GM10266 (cell line): ENCODE measurements around the gene OR6C76.
"Not testable (repeated sequence)": the region's sequence is repeated elsewhere in the genome, so short reads cannot be mapped to it uniquely, and the experiment has no call there.

Source experiments
- DNase-seq: peaks from one replicate; pipeline ENCODE4 v3.0.0; 2012; ENCODE audit errors: extremely low spot score
- CTCF ChIP-seq: IDR thresholded peaks from 2 replicates; pipeline ENCODE4 v1.5.1; 2012; ENCODE audit warnings: mild to moderate bottlenecking, low read depth; ENCODE audit not compliant: control insufficient read depth, insufficient read depth; ENCODE audit errors: missing control alignments

Gene OR6C76

GRCh38 chr12:55416961-55417360 lies 9.1 kb upstream of the OR6C76 start:
- no peak for TF ChIP-seq CTCF
- no peak for DNase-seq

- DNase-seq = no peak
- no peak for TF ChIP-seq CTCF
Observed at GRCh38 chr12:55420307-55420962, 5.6 kb upstream of the OR6C76 start.

- TF ChIP-seq CTCF = no peak
- DNase-seq = no peak
Observed at GRCh38 chr12:55428331-55429243, 2.5 kb downstream of the OR6C76 start.

DNA sequence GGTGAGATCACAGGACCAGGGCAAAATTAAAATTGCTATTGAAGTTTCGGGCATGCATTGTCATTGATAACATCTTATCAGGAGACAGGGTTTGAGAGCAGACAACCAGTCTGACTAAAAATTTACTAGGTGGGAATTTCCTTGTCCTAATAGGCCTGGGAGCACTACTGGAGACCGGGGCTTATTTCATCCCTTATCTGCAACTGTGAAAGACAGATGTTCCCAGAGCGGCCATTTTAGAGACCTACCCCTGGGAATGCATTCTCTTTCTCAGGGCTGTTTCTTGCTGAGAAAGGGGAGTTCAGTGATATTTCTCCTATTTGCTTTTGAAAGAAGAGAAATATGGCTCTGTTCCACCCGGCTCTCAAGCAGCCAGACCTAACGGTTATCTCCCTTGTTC lies 15.2 kb downstream of the OR6C76 start:
- DNase-seq = not testable (repeated sequence)

GRCh38 chr12:55443776-55444175 lies 17.7 kb downstream of the OR6C76 start, which contains the start of gene OR6C2:
Gene OR6C2, plus strand, starts transcription at chr12:55444076. Its CDS starts 8,138 bp downstream, at chr12:55452214.
- DNase-seq = no peak
- no peak for TF ChIP-seq CTCF

GRCh38 chr12:55445357-55445756 lies 19.3 kb downstream of the OR6C76 start:
- DNase-seq = no peak
- no peak for TF ChIP-seq CTCF

DNA sequence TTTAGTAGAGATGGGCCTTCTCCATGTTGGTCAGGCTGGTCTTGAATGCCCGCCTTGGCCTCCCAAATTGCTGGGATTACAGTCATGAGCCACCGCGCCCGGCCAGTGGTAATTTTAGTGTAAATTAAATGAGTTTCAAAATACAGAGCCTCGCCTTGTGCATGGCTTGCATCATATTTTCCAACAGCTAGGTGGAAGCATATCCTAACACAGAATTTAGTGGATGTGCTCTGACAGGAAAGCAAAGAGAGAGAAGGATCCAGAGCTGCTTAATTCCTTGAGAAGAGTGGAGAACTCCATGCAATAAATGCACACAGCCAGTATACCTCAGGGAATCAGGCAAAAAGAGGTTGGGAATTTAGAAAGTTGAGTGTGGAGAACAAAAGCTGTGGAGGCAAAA lies 20.3 kb downstream of the OR6C76 start:
- no peak for DNase-seq
- no peak for TF ChIP-seq CTCF
